HepG2 (cell line): ENCODE measurements around the gene PRM3. TPM values are rescaled to one million over a fixed set of nuclear protein-coding genes. Genes with fewer than 3 reads are reported as not detected.

ENCODE experiments used
- BCL3 ChIP-seq: sonication (generic); formaldehyde crosslinking; IDR thresholded peaks from 2 replicates; pipeline ENCODE4 v1.5.1; 2020; ENCODE audit warnings: mild to moderate bottlenecking, missing genetic modification reagents, moderate library complexity
- EEA1 ChIP-seq: sonication (generic); formaldehyde crosslinking; IDR thresholded peaks from 2 replicates; pipeline ENCODE4 v1.5.1; 2020; ENCODE audit warnings: mild to moderate bottlenecking, missing genetic modification reagents, borderline replicate concordance
- FOXK1 ChIP-seq: sonication (generic); formaldehyde crosslinking; IDR thresholded peaks from 2 replicates; pipeline ENCODE4 v1.4.0; 2020; ENCODE audit warnings: low read depth, missing genetic modification reagents, borderline replicate concordance
- HMGXB3 ChIP-seq: sonication (generic); formaldehyde crosslinking; IDR thresholded peaks from 2 replicates; pipeline ENCODE4 v1.4.0; 2020; ENCODE audit warnings: missing genetic modification reagents, borderline replicate concordance
- HOMEZ ChIP-seq: IDR thresholded peaks from 2 replicates; pipeline ENCODE4 v1.6.1; 2016; ENCODE audit warnings: low read depth
- KLF9 ChIP-seq: IDR thresholded peaks from 2 replicates; pipeline ENCODE4 v1.6.1; 2016; ENCODE audit warnings: low read depth
- MBD4 ChIP-seq: IDR thresholded peaks from 2 replicates; pipeline ENCODE4 v1.6.1; 2012; ENCODE audit warnings: low read length, inconsistent platforms, borderline replicate concordance
- NFKBIZ ChIP-seq: IDR thresholded peaks from 2 replicates; pipeline ENCODE4 v1.6.1; 2018; ENCODE audit warnings: missing genetic modification reagents, missing compliant biosample characterization
- PHF21A ChIP-seq: sonication (generic); formaldehyde crosslinking; IDR thresholded peaks from 2 replicates; pipeline ENCODE4 v1.5.0; 2020; ENCODE audit warnings: mild to moderate bottlenecking, missing genetic modification reagents
- PLRG1 ChIP-seq: fragments of 450-650 bp; conservative IDR thresholded peaks from 2 replicates; pipeline ENCODE4 v1.6.1; 2016
- ZKSCAN5 ChIP-seq: sonication (generic); formaldehyde crosslinking; IDR thresholded peaks from 2 replicates; pipeline ENCODE4 v1.5.1; 2020; ENCODE audit warnings: mild to moderate bottlenecking, missing genetic modification reagents
- ZNF282 ChIP-seq: fragments of 450-650 bp; IDR thresholded peaks from 2 replicates; pipeline ENCODE4 v1.6.1; 2018; ENCODE audit not compliant: partially characterized antibody
- ZNF460 ChIP-seq: sonication (generic); formaldehyde crosslinking; IDR thresholded peaks from 2 replicates; pipeline ENCODE4 v1.5.1; 2020; ENCODE audit warnings: missing genetic modification reagents, mild to moderate bottlenecking, borderline replicate concordance
- ZNF510 ChIP-seq: sonication (generic); formaldehyde crosslinking; IDR thresholded peaks from 2 replicates; pipeline ENCODE4 v1.4.0; 2020; ENCODE audit warnings: low read depth, mild to moderate bottlenecking, missing genetic modification reagents
- ZNF781 ChIP-seq: sonication (generic); formaldehyde crosslinking; IDR thresholded peaks from 2 replicates; pipeline ENCODE4 v1.5.1; 2020; ENCODE audit warnings: borderline replicate concordance, mild to moderate bottlenecking, missing genetic modification reagents; ENCODE audit errors: not compliant biosample characterization
- ZZZ3 ChIP-seq: sonication (generic); formaldehyde crosslinking; IDR thresholded peaks from 2 replicates; pipeline ENCODE4 v1.4.0; 2020; ENCODE audit warnings: missing genetic modification reagents, mild to moderate bottlenecking, borderline replicate concordance
- polyA plus RNA-seq, 8 experiments: library from polyadenylated mRNA; depleted of rRNA in 3 of 8; stranded (reverse) in 7 of 8; unstranded in 1 of 8; fragments of >200 nt; fragmentation: Illumina TruSeq in 4 of 8; extraction: Trizol in 4 of 8; gene quantifications; 2 replicates each; pipeline versions ENCODE4 v1.2.1 to v1.2.3, GENCODE V29; 2011 to 2016; ENCODE audit warnings: low read depth in 4 of 8, missing spikeins in 1 of 8, mixed read lengths in 1 of 8; ENCODE audit not compliant: insufficient read depth in 1 of 8
- total RNA-seq, 5 experiments: library from RNA; depleted of rRNA; stranded (reverse); fragments of >200 nt; fragmentation: Illumina TruSeq; extraction: Trizol; gene quantifications; 2 replicates each; pipeline ENCODE4 v1.2.3, GENCODE V29; 2016; ENCODE audit warnings: low read depth in 1 of 5
- TF ChIP-seq, protein P1 (sequence below): sonication (generic); formaldehyde crosslinking; IDR thresholded peaks from 2 replicates; pipeline ENCODE4 v1.5.1; 2020; ENCODE audit warnings: missing genetic modification reagents, mild to moderate bottlenecking, borderline replicate concordance

PRM3 gene
- total and polyA plus RNA-seq, 2 of the 13 experiments (the other 11 are each of a cell fraction or from before 2014, with no cell fraction given): not detected

DNA sequence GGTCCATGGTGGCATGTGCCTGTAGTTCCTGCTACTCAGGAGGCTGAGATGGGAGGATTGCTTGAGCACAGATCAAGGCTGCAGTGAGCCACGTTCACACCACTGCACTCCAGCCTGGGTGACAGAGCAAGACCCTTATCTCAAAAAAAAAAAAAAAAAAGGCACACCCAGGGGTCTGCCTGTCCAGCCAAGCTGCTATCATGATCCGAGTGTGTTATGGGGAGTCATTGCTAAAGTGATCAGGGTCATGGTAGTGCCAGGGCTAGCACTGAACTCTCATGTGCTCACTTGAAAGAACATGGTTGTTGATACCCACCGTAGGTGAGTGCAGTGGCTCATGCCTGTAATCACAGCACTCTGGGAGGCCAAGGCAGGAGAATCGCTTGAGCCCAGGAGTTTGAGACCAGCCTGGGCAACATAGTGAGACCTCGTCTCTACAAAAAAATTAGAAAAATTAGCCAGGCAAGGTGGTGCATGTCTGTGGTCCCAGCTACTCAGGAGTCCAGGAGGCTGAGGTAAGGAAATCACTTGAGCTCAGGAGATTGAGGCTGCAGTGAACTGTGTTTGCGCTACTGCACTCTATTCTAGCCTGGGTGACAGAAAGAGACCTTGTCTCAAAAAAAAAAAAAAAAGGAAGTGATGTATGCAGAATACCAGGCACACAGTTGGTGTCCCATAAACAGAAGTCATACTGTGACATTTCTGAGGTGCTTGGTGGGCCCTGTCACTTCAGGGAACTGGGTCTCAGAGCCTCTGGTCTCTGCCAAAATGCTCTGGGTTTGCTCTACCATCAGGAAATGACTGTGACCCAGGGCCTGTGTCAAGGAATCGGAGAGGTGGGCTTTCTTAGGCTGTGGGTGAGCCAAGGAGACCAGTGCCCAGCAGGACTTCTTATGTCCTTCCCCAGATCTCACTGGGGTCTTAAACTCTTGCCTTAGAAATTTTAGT lies 5.5 kb upstream of the PRM3 start (continued):
- TF ChIP-seq KLF9 (CRISPR knock-in tag): no peak
- no peak for TF ChIP-seq PLRG1
- no peak for TF ChIP-seq EEA1 (CRISPR knock-in tag)
- no peak; the same call in 1 of the 2 replicates for TF ChIP-seq HMGXB3 (CRISPR knock-in tag)
- TF ChIP-seq, protein P1, sequence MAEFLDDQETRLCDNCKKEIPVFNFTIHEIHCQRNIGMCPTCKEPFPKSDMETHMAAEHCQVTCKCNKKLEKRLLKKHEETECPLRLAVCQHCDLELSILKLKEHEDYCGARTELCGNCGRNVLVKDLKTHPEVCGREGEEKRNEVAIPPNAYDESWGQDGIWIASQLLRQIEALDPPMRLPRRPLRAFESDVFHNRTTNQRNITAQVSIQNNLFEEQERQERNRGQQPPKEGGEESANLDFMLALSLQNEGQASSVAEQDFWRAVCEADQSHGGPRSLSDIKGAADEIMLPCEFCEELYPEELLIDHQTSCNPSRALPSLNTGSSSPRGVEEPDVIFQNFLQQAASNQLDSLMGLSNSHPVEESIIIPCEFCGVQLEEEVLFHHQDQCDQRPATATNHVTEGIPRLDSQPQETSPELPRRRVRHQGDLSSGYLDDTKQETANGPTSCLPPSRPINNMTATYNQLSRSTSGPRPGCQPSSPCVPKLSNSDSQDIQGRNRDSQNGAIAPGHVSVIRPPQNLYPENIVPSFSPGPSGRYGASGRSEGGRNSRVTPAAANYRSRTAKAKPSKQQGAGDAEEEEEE (CRISPR knock-in tag): no peak; the same call in 1 of the 2 replicates
- TF ChIP-seq FOXK1 (CRISPR knock-in tag): no peak
- TF ChIP-seq ZZZ3: 0 out of 2 replicates have a peak, but pooled peaks have one; percentile 43
- peak; percentile 76 for TF ChIP-seq NFKBIZ (CRISPR knock-in tag)
- TF ChIP-seq BCL3: peak; percentile 16; the same call in 1 of the 2 replicates
- no peak for TF ChIP-seq MBD4
- no peak for TF ChIP-seq ZNF460 (CRISPR knock-in tag)
- TF ChIP-seq ZNF510 (CRISPR knock-in tag): no peak
- no peak for TF ChIP-seq ZNF282
- TF ChIP-seq ZKSCAN5 (CRISPR knock-in tag): no peak
- no peak for TF ChIP-seq HOMEZ (CRISPR knock-in tag)
- TF ChIP-seq ZNF781 (CRISPR knock-in tag): no peak
- no peak for TF ChIP-seq PHF21A (CRISPR knock-in tag)
